Kidney tubule cell (primary cell): ENCODE measurements around the gene MGAT5.

Source experiments
- DNase-seq: peaks from one replicate; pipeline ENCODE4 v3.0.0-alpha.2; 2018; ENCODE audit warnings: low spot score

The MGAT5 gene

GRCh38 chr2:134306521-134306920 is 52.6 kb downstream of the MGAT5 start:
- no peak for DNase-seq

- DNase-seq: no peak
Observed at GRCh38 chr2:134307334-134307733, 53.5 kb downstream of the MGAT5 start.

- no peak for DNase-seq
Observed at GRCh38 chr2:134308474-134309385, 54.9 kb downstream of the MGAT5 start.

- no peak for DNase-seq
Observed at GRCh38 chr2:134310107-134311079, 56.5 kb downstream of the MGAT5 start.

- no peak for DNase-seq
Observed at GRCh38 chr2:134312482-134312881, 58.6 kb downstream of the MGAT5 start.

GRCh38 chr2:134314202-134314601 is 60.3 kb downstream of the MGAT5 start:
- DNase-seq: no peak

GRCh38 chr2:134314681-134315368 is 61.0 kb downstream of the MGAT5 start:
- no peak for DNase-seq

- no peak for DNase-seq
Observed at GRCh38 chr2:134315471-134315870, 61.6 kb downstream of the MGAT5 start.

- no peak for DNase-seq
Observed at GRCh38 chr2:134319596-134320254, 65.9 kb downstream of the MGAT5 start.

GRCh38 chr2:134320930-134321329 is 67.1 kb downstream of the MGAT5 start:
- no peak for DNase-seq

- DNase-seq: no peak
Observed at GRCh38 chr2:134323777-134324176, 69.9 kb downstream of the MGAT5 start.

- DNase-seq: no peak
Observed at GRCh38 chr2:134324430-134324829, 70.6 kb downstream of the MGAT5 start.

GRCh38 chr2:134324947-134325346 is 71.1 kb downstream of the MGAT5 start:
- DNase-seq: no peak

- no peak for DNase-seq
Observed at GRCh38 chr2:134325696-134326095, 71.8 kb downstream of the MGAT5 start.

- no peak for DNase-seq
Observed at GRCh38 chr2:134327367-134327766, 73.5 kb downstream of the MGAT5 start.

GRCh38 chr2:134331081-134331480 is 77.2 kb downstream of the MGAT5 start:
- no peak for DNase-seq

GRCh38 chr2:134333646-134334189 is 79.8 kb downstream of the MGAT5 start:
- DNase-seq: no peak

- DNase-seq: no peak
Observed at GRCh38 chr2:134334542-134335353, 80.9 kb downstream of the MGAT5 start.

GRCh38 chr2:134335601-134336000 is 81.7 kb downstream of the MGAT5 start:
- DNase-seq: no peak

GRCh38 chr2:134336352-134336751 is 82.5 kb downstream of the MGAT5 start:
- peak; percentile 38 for DNase-seq
